HepG2 (cell line): ENCODE measurements around the gene ATAD2B. TPM values are rescaled to one million over a fixed set of nuclear protein-coding genes. Genes with fewer than 3 reads are reported as not detected.
A peak's percentile ranks its signal among the peaks of the same experiment; 100 is the strongest.

Experiments
- ATAC-seq: fragments of 200-7000 bp; cut with Tn5 transposase; 3 replicates; pipeline ENCODE4 v1.9.1; 2020; ENCODE audit warnings: mild to moderate bottlenecking, moderate library complexity
- BruUV-seq: library from RNA; stranded (reverse); fragments of 400-500 nt; replicated peaks from 2 replicates; lab custom pipeline; 2021; lab: Mats Ljungman, UMichigan
- CTCF ChIA-PET: fragments of 300-600 bp; formaldehyde crosslinking; extraction: SDS; loops from one replicate; lab custom pipeline; 2021; ENCODE audit warnings: low total read pairs, inconsistent platforms, low intra/inter-chr PET ratio; lab: Yijun Ruan, JAX
- POLR2A ChIA-PET: fragments of 350-600 bp; sonication (Branson Sonifier 250); formaldehyde crosslinking; loops from one replicate; lab custom pipeline; 2020; ENCODE audit warnings: antibody characterized with exemption, inconsistent platforms; lab: Yijun Ruan, JAX
- DNase-seq: peaks from one replicate; pipeline ENCODE4 v3.0.0-alpha.2; 2015; ENCODE audit warnings: low spot score
- FAIRE-seq: peaks from 3 replicates; lab custom pipeline; 2011; peaks lifted over from hg19 to GRCh38; lab: Jason Lieb, UNC
- H2AFZ ChIP-seq: one replicate; pipeline ENCODE4 v1.6.1; 2011; ENCODE audit warnings: low read length, inconsistent platforms
- H3K27ac ChIP-seq: fragments of 300-600 bp; 3 replicates; pipeline ENCODE4 v1.8.0; 2011; ENCODE audit warnings: mixed run types, mild to moderate bottlenecking, mixed read lengths, low read length, inconsistent platforms; ENCODE audit not compliant: insufficient read depth; ENCODE audit errors: extremely low read length
- H3K27me3 ChIP-seq, 2 experiments: fragments of 200-600 bp in 1 of 2; 2 replicates in 1 of 2; 3 replicates in 1 of 2; pipeline versions ENCODE4 v1.6.0 to v1.8.0; 2011; ENCODE audit warnings: low read length in 2 of 2, mild to moderate bottlenecking in 2 of 2, moderate library complexity in 2 of 2, inconsistent platforms in 1 of 2; ENCODE audit not compliant: insufficient read depth in 2 of 2, control insufficient read depth in 1 of 2
- H3K36me3 ChIP-seq, 2 experiments: fragments of 200-600 bp in 1 of 2; replicated peaks in 1 of 2; 2 replicates in 1 of 2; 3 replicates in 1 of 2; pipeline versions ENCODE4 v1.5.1 to v1.8.0; 2011; ENCODE audit warnings: low read length in 2 of 2, inconsistent platforms in 1 of 2; ENCODE audit not compliant: insufficient read depth in 2 of 2, control insufficient read depth in 1 of 2
- H3K4me1 ChIP-seq: 2 replicates; pipeline ENCODE4 v1.5.1; 2012; ENCODE audit warnings: low read length, inconsistent platforms; ENCODE audit not compliant: insufficient read depth
- H3K4me2 ChIP-seq: 2 replicates; pipeline ENCODE4 v1.6.0; 2011; ENCODE audit warnings: low read depth, low read length, inconsistent platforms
- H3K4me3 ChIP-seq, 3 experiments: fragments of 200-600 bp in 1 of 3; sonication (generic), shearing (Covaris generic) in 1 of 3; replicated peaks in 1 of 3; 2 replicates each; pipeline ENCODE4 v1.5.1; 2011 to 2016; ENCODE audit warnings: low read length in 3 of 3, inconsistent platforms in 2 of 3, low read depth in 2 of 3, mild to moderate bottlenecking in 2 of 3, control low read depth in 1 of 3, mixed read lengths in 1 of 3; ENCODE audit not compliant: insufficient read depth in 1 of 3
- H3K79me2 ChIP-seq: one replicate; pipeline ENCODE4 v1.6.1; 2011; ENCODE audit warnings: low read length, inconsistent platforms; ENCODE audit not compliant: insufficient read depth
- H3K9ac ChIP-seq: 2 replicates; pipeline ENCODE4 v1.6.0; 2011; ENCODE audit warnings: mild to moderate bottlenecking, low read depth, low read length, inconsistent platforms; ENCODE audit not compliant: insufficient read depth
- H3K9me3 ChIP-seq: 2 replicates; pipeline ENCODE4 v1.5.1; 2012; ENCODE audit warnings: mild to moderate bottlenecking, low read length
- H4K20me1 ChIP-seq: 2 replicates; pipeline ENCODE4 v1.6.0; 2011; ENCODE audit warnings: inconsistent platforms, mild to moderate bottlenecking, low read length, moderate library complexity; ENCODE audit not compliant: insufficient read depth
- MAFF ChIP-seq: IDR thresholded peaks from 2 replicates; pipeline ENCODE4 v1.6.1; 2011; ENCODE audit warnings: low read depth, low read length, improper control_type of control experiment
- MAFK ChIP-seq, 2 experiments: IDR thresholded peaks in 1 of 2; conservative IDR thresholded peaks in 1 of 2; 2 replicates each; pipeline ENCODE4 v1.6.1; 2011; ENCODE audit warnings: improper control_type of control experiment in 2 of 2, low read length in 2 of 2
- ZNF138 ChIP-seq: sonication (generic); formaldehyde crosslinking; IDR thresholded peaks from 2 replicates; pipeline ENCODE4 v1.5.0; 2020; ENCODE audit warnings: mild to moderate bottlenecking, low read depth, missing genetic modification reagents
- ZNF501 ChIP-seq: sonication (generic); formaldehyde crosslinking; IDR thresholded peaks from 2 replicates; pipeline ENCODE4 v1.5.1; 2020; ENCODE audit warnings: mild to moderate bottlenecking, moderate library complexity, missing genetic modification reagents
- ZNF550 ChIP-seq: sonication (generic); formaldehyde crosslinking; IDR thresholded peaks from 2 replicates; pipeline ENCODE4 v1.4.0; 2020; ENCODE audit warnings: mild to moderate bottlenecking, missing genetic modification reagents, borderline replicate concordance
- ZNF570 ChIP-seq: sonication (generic); formaldehyde crosslinking; IDR thresholded peaks from 2 replicates; pipeline ENCODE4 v1.4.0; 2020; ENCODE audit warnings: mild to moderate bottlenecking, missing genetic modification reagents, borderline replicate concordance
- WGBS: methylation state at CpG from one replicate; pipeline ENCODE4 v1.1.6; 2017; ENCODE audit warnings: low lambda C conversion rate; 5-methylcytosine and 5-hydroxymethylcytosine counted together
- in situ Hi-C: cut with HindIII; loops from 2 replicates; pipeline ENCODE4 v1.10.0; 2017; ENCODE audit warnings: low pct_unique_long_range_greater_than_20kb; ENCODE audit not compliant: extremely low pct_ligation_motif_present
- intact Hi-C: fragments of 100-400 bp; cut with micrococcal nuclease; formaldehyde crosslinking; loops from one replicate; pipeline ENCODE4 v1.10.0; 2022; ENCODE audit not compliant: unreplicated experiment
- polyA plus RNA-seq, 8 experiments: library from polyadenylated mRNA; depleted of rRNA in 3 of 8; stranded (reverse) in 7 of 8; unstranded in 1 of 8; fragments of >200 nt; fragmentation: Illumina TruSeq in 4 of 8; extraction: Trizol in 4 of 8; gene quantifications; 2 replicates each; pipeline versions ENCODE4 v1.2.1 to v1.2.3, GENCODE V29; 2011 to 2016; ENCODE audit warnings: low read depth in 4 of 8, missing spikeins in 1 of 8, mixed read lengths in 1 of 8; ENCODE audit not compliant: insufficient read depth in 1 of 8
- total RNA-seq, 5 experiments: library from RNA; depleted of rRNA; stranded (reverse); fragments of >200 nt; fragmentation: Illumina TruSeq; extraction: Trizol; gene quantifications; 2 replicates each; pipeline ENCODE4 v1.2.3, GENCODE V29; 2016; ENCODE audit warnings: low read depth in 1 of 5
- TF ChIP-seq, protein P1 (sequence below): IDR thresholded peaks from 2 replicates; pipeline ENCODE4 v1.6.1; 2012; ENCODE audit warnings: low read depth, low read length, improper control_type of control experiment

The ATAD2B gene
- total and polyA plus RNA-seq, 2 of the 13 experiments (the other 11 are each of a cell fraction or from before 2014, with no cell fraction given): 5.3 to 22.2 TPM

DNA sequence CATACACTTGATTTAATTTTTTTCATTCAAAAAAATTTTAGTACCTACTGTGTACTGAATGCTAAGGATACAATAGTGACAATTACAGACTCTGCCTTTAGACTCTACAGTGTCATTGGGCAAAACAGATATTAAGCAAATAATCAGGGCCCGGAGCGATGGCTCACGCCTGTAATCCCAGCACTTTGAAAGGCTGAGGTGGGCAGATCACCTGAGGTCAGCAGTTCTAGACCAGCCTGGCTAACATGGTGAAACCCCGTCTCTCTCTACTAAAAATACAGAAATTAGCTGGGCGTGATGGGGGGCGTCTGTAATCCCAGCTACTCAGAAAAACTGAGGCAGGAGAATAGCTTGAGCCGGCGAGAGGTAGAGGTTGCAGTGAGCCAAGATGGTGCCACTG lies 14.7 kb upstream of the ATAD2B start:
- no peak for TF ChIP-seq ZNF570 (CRISPR knock-in tag)
- TF ChIP-seq ZNF501 (CRISPR knock-in tag): 0 out of 2 replicates have a peak, but pooled peaks have one; percentile 17
- no peak for TF ChIP-seq ZNF550 (CRISPR knock-in tag)
- no peak for TF ChIP-seq ZNF138 (CRISPR knock-in tag)
- TF ChIP-seq, protein P1, sequence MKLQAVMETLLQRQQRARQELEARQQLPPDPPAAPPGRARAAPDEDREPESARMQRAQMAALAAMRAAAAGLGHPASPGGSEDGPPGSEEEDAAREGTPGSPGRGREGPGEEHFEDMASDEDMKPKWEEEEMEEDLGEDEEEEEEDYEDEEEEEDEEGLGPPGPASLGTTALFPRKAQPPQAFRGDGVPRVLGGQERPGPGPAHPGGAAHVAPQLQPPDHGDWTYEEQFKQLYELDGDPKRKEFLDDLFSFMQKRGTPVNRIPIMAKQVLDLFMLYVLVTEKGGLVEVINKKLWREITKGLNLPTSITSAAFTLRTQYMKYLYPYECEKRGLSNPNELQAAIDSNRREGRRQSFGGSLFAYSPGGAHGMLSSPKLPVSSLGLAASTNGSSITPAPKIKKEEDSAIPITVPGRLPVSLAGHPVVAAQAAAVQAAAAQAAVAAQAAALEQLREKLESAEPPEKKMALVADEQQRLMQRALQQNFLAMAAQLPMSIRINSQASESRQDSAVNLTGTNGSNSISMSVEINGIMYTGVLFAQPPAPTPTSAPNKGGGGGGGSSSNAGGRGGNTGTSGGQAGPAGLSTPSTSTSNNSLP: 0 out of 2 replicates have a peak, but pooled peaks have one; percentile 32
- TF ChIP-seq MAFK (conservative IDR thresholded peaks at IDR 0.05 in 1 of 2, IDR thresholded peaks at IDR 0.05 in 1 of 2; ENCODE audit: low read length in 2 of 2): peak; percentile 57 to 72
- TF ChIP-seq MAFF: peak; percentile 67
- no peak overlapping the region for H2AFZ ChIP-seq
- in situ Hi-C loops (no loop called here), intact Hi-C loops (loop anchor here (2.0 kb wide), 1 partner anchor 135 kb away; the partner anchor contains the start of gene SF3B6)
- peaks cover 55% of the 10 kb centered on the region for H3K79me2 ChIP-seq
- DNase-seq: no peak
- peaks cover 3% of the 10 kb centered on the region; the same call in 1 of the 2 replicates for H4K20me1 ChIP-seq
- H3K27me3 ChIP-seq: peaks cover 0 to 3% of the 10 kb centered on the region in 2 experiments; a peak in 1 of 5 replicates
- ChIA-PET POLR2A (interaction anchor here (2.8 to 4.6 kb wide), 2 partner anchors 15 to 106 kb away, joined by 9 to 135 read pairs; partner anchors contain the start of genes ATAD2B and WDCP), CTCF (no interaction called here)
- peak overlapping the region; percentile 91 for H3K9ac ChIP-seq
- peak overlapping the region; percentile 100 for H3K4me2 ChIP-seq
- BruUV-seq: no TSS peak
- no peaks in the 10 kb centered on the region for H3K36me3 ChIP-seq
- H3K9me3 ChIP-seq: no peaks in the 10 kb centered on the region
- H3K4me3 ChIP-seq: peak overlapping the region; percentile 87 to 96 (median 93)
- no peak for ATAC-seq
- 27% methylated on average over 8 of the region's 8 CpGs for WGBS
- H3K4me1 ChIP-seq: peaks cover 50% of the 10 kb centered on the region
- peak overlapping the region; percentile 87 for H3K27ac ChIP-seq
- no peak for FAIRE-seq
